Nephron (organoid): Measurements from ENCODE around the gene RPS6KA4.

Source experiments
- H3K27ac Mint-ChIP-seq, 3 experiments: 2 replicates each; pipeline ENCODE4 v1.8.0; 2020; ENCODE audit warnings: mixed read lengths in 3 of 3, mild to moderate bottlenecking in 2 of 3, moderate library complexity in 1 of 3
- H3K27me3 Mint-ChIP-seq: 2 replicates; pipeline ENCODE4 v1.8.0; 2021; ENCODE audit warnings: low read depth, mild to moderate bottlenecking, moderate library complexity, mixed read lengths
- H3K36me3 Mint-ChIP-seq: 2 replicates; pipeline ENCODE4 v1.8.0; 2020; ENCODE audit warnings: low read depth, mixed read lengths
- H3K4me1 Mint-ChIP-seq: 2 replicates; pipeline ENCODE4 v1.8.0; 2020; ENCODE audit warnings: mixed read lengths
- H3K4me3 Mint-ChIP-seq, 3 experiments: 2 replicates each; pipeline ENCODE4 v1.8.0; 2020; ENCODE audit warnings: mild to moderate bottlenecking in 3 of 3, mixed read lengths in 3 of 3, moderate library complexity in 2 of 3
- H3K9me3 Mint-ChIP-seq: 2 replicates; pipeline ENCODE4 v1.8.0; 2020; ENCODE audit warnings: mixed read lengths
- CTCF ChIP-seq, 3 experiments: fragments of 200-600 bp; sonication (generic); IDR thresholded peaks; one replicate each; pipeline ENCODE4 v1.5.0; 2021; ENCODE audit warnings: antibody characterized with exemption in 3 of 3; ENCODE audit not compliant: unreplicated experiment in 3 of 3

Gene RPS6KA4

GRCh38 chr11:64409278-64409677 is 50.3 kb downstream of the RPS6KA4 start:
- Mint-ChIP-seq H3K27ac (peak overlapping the region; percentile 69 to 97 (median 85)), H3K9me3 (peaks cover 6% of the 10 kb centered on the region), H3K4me3 (no peak overlapping the region), H3K36me3 (peaks cover 3% of the 10 kb centered on the region), H3K27me3 (peaks cover 5% of the 10 kb centered on the region), H3K4me1 (peaks cover 45% of the 10 kb centered on the region)
- TF ChIP-seq CTCF (IDR thresholded peaks at IDR 0.05; ENCODE audit: unreplicated experiment in 3 of 3): no peak

GRCh38 chr11:64409707-64410403 is 50.9 kb downstream of the RPS6KA4 start:
- Mint-ChIP-seq H3K27me3 (peaks cover 1% of the 10 kb centered on the region), H3K4me1 (peaks cover 46% of the 10 kb centered on the region), H3K27ac (peak overlapping the region; percentile 69 to 97 (median 83)), H3K36me3 (no peaks in the 10 kb centered on the region), H3K9me3 (peaks cover under 1% of the 10 kb centered on the region), H3K4me3 (peak overlapping the region; percentile 11 to 50 (median 48))
- TF ChIP-seq CTCF (IDR thresholded peaks at IDR 0.05; ENCODE audit: unreplicated experiment in 3 of 3): no peak

- TF ChIP-seq CTCF (IDR thresholded peaks at IDR 0.05; ENCODE audit: unreplicated experiment in 3 of 3): no peak
- Mint-ChIP-seq H3K36me3 (no peaks in the 10 kb centered on the region), H3K9me3 (no peaks in the 10 kb centered on the region), H3K27ac (peak overlapping the region; percentile 69 to 97 (median 83)), H3K4me1 (peaks cover 51% of the 10 kb centered on the region), H3K27me3 (no peaks in the 10 kb centered on the region), H3K4me3 (peak overlapping the region in 2 of 3 experiments; percentile 11 to 50)
Measured at GRCh38 chr11:64410404-64410734, 51.4 kb downstream of the RPS6KA4 start.

GRCh38 chr11:64413417-64413816 is 54.5 kb downstream of the RPS6KA4 start:
- Mint-ChIP-seq H3K4me3 (no peak overlapping the region), H3K9me3 (no peaks in the 10 kb centered on the region), H3K27ac (peak overlapping the region in 1 of 3 experiments; percentile 10), H3K27me3 (no peaks in the 10 kb centered on the region), H3K36me3 (no peaks in the 10 kb centered on the region), H3K4me1 (peaks cover 35% of the 10 kb centered on the region)
- TF ChIP-seq CTCF (IDR thresholded peaks at IDR 0.05; ENCODE audit: unreplicated experiment in 3 of 3): no peak

- peak overlapping the region; percentile 39 to 86 (median 64) for H3K27ac Mint-ChIP-seq
- no peaks in the 10 kb centered on the region for H3K36me3 Mint-ChIP-seq
- peaks cover 21% of the 10 kb centered on the region for H3K4me1 Mint-ChIP-seq
- no peak overlapping the region for H3K4me3 Mint-ChIP-seq
- TF ChIP-seq CTCF (IDR thresholded peaks at IDR 0.05; ENCODE audit: unreplicated experiment in 3 of 3): no peak
- H3K9me3 Mint-ChIP-seq: no peaks in the 10 kb centered on the region
- H3K27me3 Mint-ChIP-seq: peaks cover 4% of the 10 kb centered on the region
Measured at GRCh38 chr11:64415286-64415685, 56.3 kb downstream of the RPS6KA4 start.
